OCI-LY1 (cell line): ENCODE measurements around the gene HIVEP1.

Experiments used
- H2AFZ ChIP-seq: fragments of 200-600 bp; sonication (generic), shearing (Covaris generic); 2 replicates; pipeline ENCODE4 v1.6.0; 2014; ENCODE audit warnings: antibody characterized with exemption, mild to moderate bottlenecking, low read length
- H3F3A ChIP-seq: fragments of 200-600 bp; sonication (generic), shearing (Covaris generic); 2 replicates; pipeline ENCODE4 v1.6.0; 2014; ENCODE audit warnings: mild to moderate bottlenecking, antibody characterized with exemption, low read length, moderate library complexity; ENCODE audit not compliant: insufficient read depth
- H3K27ac ChIP-seq: fragments of 200-600 bp; sonication (generic); 2 replicates; pipeline ENCODE4 v1.5.1; 2014; ENCODE audit warnings: low read length, mixed run types, mild to moderate bottlenecking, low read depth; ENCODE audit not compliant: poor library complexity, severe bottlenecking
- H3K27me3 ChIP-seq: fragments of 200-600 bp; sonication (generic); 2 replicates; pipeline ENCODE4 v1.6.0; 2014; ENCODE audit warnings: antibody characterized with exemption, mild to moderate bottlenecking, low read length, moderate library complexity; ENCODE audit not compliant: insufficient read depth
- H3K36me3 ChIP-seq: fragments of 200-600 bp; sonication (generic); 2 replicates; pipeline ENCODE4 v1.6.1; 2014; ENCODE audit warnings: mild to moderate bottlenecking, antibody characterized with exemption, low read length, moderate library complexity, mixed read lengths; ENCODE audit not compliant: insufficient read depth
- H3K4me1 ChIP-seq: fragments of 200-600 bp; sonication (generic); 2 replicates; pipeline ENCODE4 v1.5.1; 2014; ENCODE audit warnings: mild to moderate bottlenecking, low read length, moderate library complexity; ENCODE audit not compliant: insufficient read depth, severe bottlenecking
- H3K4me2 ChIP-seq: fragments of 200-600 bp; sonication (generic), shearing (Covaris generic); 2 replicates; pipeline ENCODE4 v1.6.1; 2014; ENCODE audit warnings: low read length
- H3K4me3 ChIP-seq: fragments of 200-600 bp; sonication (generic); 2 replicates; pipeline ENCODE4 v1.5.1; 2014; ENCODE audit warnings: low read length, low read depth, mild to moderate bottlenecking, mixed read lengths; ENCODE audit not compliant: poor library complexity, severe bottlenecking
- H3K79me2 ChIP-seq: fragments of 200-600 bp; shearing (Covaris generic); 2 replicates; pipeline ENCODE4 v1.6.1; 2016; ENCODE audit warnings: mixed run types, low read length, mixed read lengths; ENCODE audit not compliant: insufficient read depth
- H3K9ac ChIP-seq: fragments of 200-600 bp; sonication (generic), shearing (Covaris generic); 2 replicates; pipeline ENCODE4 v1.6.1; 2014; ENCODE audit warnings: mild to moderate bottlenecking, low read length, mixed read lengths
- H3K9me2 ChIP-seq: fragments of 200-600 bp; sonication (generic), shearing (Covaris generic); 2 replicates; pipeline ENCODE4 v1.6.1; 2014; ENCODE audit warnings: low read depth, mild to moderate bottlenecking, low read length, mixed read lengths
- H3K9me3 ChIP-seq: fragments of 200-600 bp; shearing (Covaris generic); 2 replicates; pipeline ENCODE4 v1.6.1; 2014; ENCODE audit warnings: low read length, mixed read lengths
- H4K20me1 ChIP-seq: fragments of 200-600 bp; sonication (generic), shearing (Covaris generic); 2 replicates; pipeline ENCODE4 v1.6.0; 2016; ENCODE audit warnings: mild to moderate bottlenecking, low read length; ENCODE audit not compliant: insufficient read depth
- CTCF ChIP-seq: fragments of 200-600 bp; sonication (generic), shearing (Covaris generic); IDR thresholded peaks from 2 replicates; pipeline ENCODE4 v1.5.1; 2017; ENCODE audit warnings: mild to moderate bottlenecking, antibody characterized with exemption, low read length, moderate library complexity, mixed read lengths
- EZH2 ChIP-seq: fragments of 200-600 bp; sonication (generic), shearing (Covaris generic); IDR thresholded peaks from 2 replicates; pipeline ENCODE4 v1.8.0; 2017; ENCODE audit warnings: borderline replicate concordance, mixed run types, mild to moderate bottlenecking, antibody characterized with exemption, low read length, moderate library complexity, mixed read lengths

Gene HIVEP1

GRCh38 chr6:12165297-12165696, 153.2 kb downstream of the HIVEP1 start:
- H3K27me3 ChIP-seq, result no peaks in the 10 kb centered on the region
- H3K27ac ChIP-seq, result no peak overlapping the region
- no peak overlapping the region for H3K4me2 ChIP-seq
- H3K9me2 ChIP-seq, result no peaks in the 10 kb centered on the region
- H3K4me1 ChIP-seq, result no peaks in the 10 kb centered on the region
- no peak overlapping the region for H2AFZ ChIP-seq
- TF ChIP-seq CTCF (no peak), EZH2 (no peak)
- H3K9me3 ChIP-seq, result 0 out of 2 replicates have a peak, but pooled peaks cover 5% of the 10 kb centered on the region
- H4K20me1 ChIP-seq, result no peaks in the 10 kb centered on the region
- no peak overlapping the region for H3K9ac ChIP-seq
- peaks cover 52% of the 10 kb centered on the region for H3K36me3 ChIP-seq
- no peaks in the 10 kb centered on the region; the same call in 1 of the 2 replicates for H3F3A ChIP-seq
- no peak overlapping the region for H3K4me3 ChIP-seq
- no peaks in the 10 kb centered on the region for H3K79me2 ChIP-seq

GRCh38 chr6:12165722-12166280, 153.7 kb downstream of the HIVEP1 start:
- Histone ChIP-seq H3K4me3 (no peak overlapping the region), H4K20me1 (no peaks in the 10 kb centered on the region), H3K4me2 (no peak overlapping the region), H3K9ac (no peak overlapping the region), H2AFZ (no peak overlapping the region), H3K4me1 (no peaks in the 10 kb centered on the region), H3K9me2 (no peaks in the 10 kb centered on the region), H3K27me3 (no peaks in the 10 kb centered on the region), H3K79me2 (no peaks in the 10 kb centered on the region), H3F3A (no peaks in the 10 kb centered on the region; the same call in 1 of the 2 replicates), H3K9me3 (0 out of 2 replicates have a peak, but pooled peaks cover 5% of the 10 kb centered on the region), H3K36me3 (peaks cover 47% of the 10 kb centered on the region), H3K27ac (no peak overlapping the region)
- no peak for TF ChIP-seq CTCF
- TF ChIP-seq EZH2, result no peak

- TF ChIP-seq EZH2 (no peak), CTCF (no peak)
- peaks cover 11% of the 10 kb centered on the region for H3K36me3 ChIP-seq
- H3K27ac ChIP-seq, result no peak overlapping the region
- no peak overlapping the region for H2AFZ ChIP-seq
- no peaks in the 10 kb centered on the region for H3K4me1 ChIP-seq
- H3K9me2 ChIP-seq, result no peaks in the 10 kb centered on the region
- 0 out of 2 replicates have a peak, but pooled peaks cover 5% of the 10 kb centered on the region for H3K9me3 ChIP-seq
- no peaks in the 10 kb centered on the region for H3K27me3 ChIP-seq
- no peak overlapping the region for H3K4me2 ChIP-seq
- no peak overlapping the region for H3K9ac ChIP-seq
- H3F3A ChIP-seq, result no peaks in the 10 kb centered on the region; the same call in 1 of the 2 replicates
- H3K4me3 ChIP-seq, result no peak overlapping the region
- H4K20me1 ChIP-seq, result no peaks in the 10 kb centered on the region
- no peaks in the 10 kb centered on the region for H3K79me2 ChIP-seq
Observed at GRCh38 chr6:12169377-12169776, 157.3 kb downstream of the HIVEP1 start.
